Esophagus muscularis mucosa (tissue), 3 donors: Measurements from ENCODE around the gene KCNAB1.

Experiments used
- POLR2A ChIP-seq: fragments of 450-650 bp; IDR thresholded peaks from one replicate; pipeline ENCODE4 v1.6.1; 2017; ENCODE audit warnings: antibody characterized with exemption, moderate library complexity, mild to moderate bottlenecking, low read depth
- TF ChIP-seq, protein P1 (sequence below), 3 experiments: fragments of 200-600 bp in 2 of 3; fragments of 450-650 bp in 1 of 3; sonication (generic) in 2 of 3; IDR thresholded peaks; one replicate each; pipeline ENCODE4 v1.5.1; 2017 to 2019; ENCODE audit warnings: antibody characterized with exemption in 3 of 3, mild to moderate bottlenecking in 2 of 3, moderate library complexity in 1 of 3

DNA sequence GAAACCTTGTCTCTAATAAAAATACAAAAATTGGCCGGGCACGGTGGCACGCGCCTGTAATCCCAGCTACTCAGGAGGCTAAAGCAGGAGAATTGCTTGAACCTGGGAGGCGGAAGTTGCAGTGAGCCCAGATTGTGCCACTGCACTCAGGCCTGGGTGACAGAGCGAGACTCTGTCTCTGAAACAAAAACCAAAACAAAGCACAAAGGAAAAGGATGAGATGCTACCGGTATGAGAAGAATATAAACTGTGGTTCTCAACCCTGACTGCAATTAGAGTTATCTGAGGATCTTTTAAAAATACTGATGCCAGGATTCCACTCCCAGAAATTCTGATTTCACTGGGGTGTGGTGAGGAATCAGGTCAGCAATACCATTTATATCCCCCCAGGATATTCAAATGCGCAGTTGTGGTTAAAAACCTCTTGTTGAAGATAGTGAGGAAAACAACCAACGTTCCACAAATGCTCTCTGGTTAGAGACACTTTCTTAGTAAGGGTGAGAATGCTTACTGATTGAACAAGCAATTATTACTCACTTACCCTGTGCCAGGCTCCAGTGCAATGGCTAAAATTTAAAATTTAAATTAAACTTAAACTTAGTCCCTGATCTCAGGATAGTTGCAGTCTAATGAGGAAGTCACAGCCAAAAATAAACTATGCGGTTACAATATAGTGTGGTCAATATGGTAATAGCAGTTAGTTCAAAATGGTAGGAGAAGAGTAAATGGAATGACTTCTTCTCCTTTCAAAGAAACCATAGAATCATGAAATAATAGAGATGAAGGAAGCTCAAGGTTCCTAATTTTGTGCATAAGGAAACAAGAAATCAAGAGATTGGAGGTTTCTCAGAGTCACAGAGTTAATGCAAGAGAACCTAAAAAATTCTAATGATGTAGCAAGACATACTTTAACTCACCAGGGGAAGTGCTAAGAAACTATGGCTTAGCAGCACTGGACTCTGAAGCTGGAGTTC is 325.0 kb downstream of the KCNAB1 start:
- no peak for TF ChIP-seq POLR2A
- TF ChIP-seq, protein P1, sequence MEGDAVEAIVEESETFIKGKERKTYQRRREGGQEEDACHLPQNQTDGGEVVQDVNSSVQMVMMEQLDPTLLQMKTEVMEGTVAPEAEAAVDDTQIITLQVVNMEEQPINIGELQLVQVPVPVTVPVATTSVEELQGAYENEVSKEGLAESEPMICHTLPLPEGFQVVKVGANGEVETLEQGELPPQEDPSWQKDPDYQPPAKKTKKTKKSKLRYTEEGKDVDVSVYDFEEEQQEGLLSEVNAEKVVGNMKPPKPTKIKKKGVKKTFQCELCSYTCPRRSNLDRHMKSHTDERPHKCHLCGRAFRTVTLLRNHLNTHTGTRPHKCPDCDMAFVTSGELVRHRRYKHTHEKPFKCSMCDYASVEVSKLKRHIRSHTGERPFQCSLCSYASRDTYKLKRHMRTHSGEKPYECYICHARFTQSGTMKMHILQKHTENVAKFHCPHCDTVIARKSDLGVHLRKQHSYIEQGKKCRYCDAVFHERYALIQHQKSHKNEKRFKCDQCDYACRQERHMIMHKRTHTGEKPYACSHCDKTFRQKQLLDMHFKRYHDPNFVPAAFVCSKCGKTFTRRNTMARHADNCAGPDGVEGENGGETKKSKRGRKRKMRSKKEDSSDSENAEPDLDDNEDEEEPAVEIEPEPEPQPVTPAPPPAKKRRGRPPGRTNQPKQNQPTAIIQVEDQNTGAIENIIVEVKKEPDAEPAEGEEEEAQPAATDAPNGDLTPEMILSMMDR (IDR thresholded peaks at IDR 0.05): no peak
